Measurements from ENCODE around the gene FAM3B. TPM values are rescaled to one million over a fixed set of nuclear protein-coding genes. Genes with fewer than 3 reads are reported as not detected.

Gene FAM3B
- total and polyA plus RNA-seq, 4 donors = 0.90 to 28.5 (median 2.6) TPM

GRCh38 chr21:41368735-41369104 lies 52.1 kb downstream of the FAM3B start:
- Histone ChIP-seq H3K9me3 (ENCODE audit: control insufficient read depth, low read length) (no peaks in the 10 kb centered on the region), H3K4me1 (ENCODE audit: control insufficient read depth in 1 of 2, insufficient read depth in 2 of 2, low read length in 2 of 2) (no peaks in the 10 kb centered on the region), H3K4me3 (ENCODE audit: low read length in 2 of 2) (no peak overlapping the region), H3K27me3 (ENCODE audit: control insufficient read depth in 1 of 2, insufficient read depth in 2 of 2, low read length in 1 of 2) (no peaks in the 10 kb centered on the region), H3K36me3 (ENCODE audit: control insufficient read depth in 1 of 2, insufficient read depth in 2 of 2, low read length in 1 of 2) (no peaks in the 10 kb centered on the region), H3K27ac (ENCODE audit: low read depth in 1 of 2, low read length in 2 of 2) (no peak overlapping the region)
- DNase-seq (peak in 1 of 2 donors; percentile 51), ATAC-seq (ENCODE audit: low FRiP score) (no peak)
- 54 to 58% methylated on average over 4 of the region's 4 CpGs for WGBS, 2 donors
- intact Hi-C loops (cut with DNase I) = loop anchor here in 1 of 2 donors (10.0 kb wide), 1 partner anchor 244 kb away; no protein-coding TSS in a partner anchor

- no peaks in the 10 kb centered on the region for H3K36me3 ChIP-seq (ENCODE audit: control insufficient read depth in 1 of 2, insufficient read depth in 2 of 2, low read length in 1 of 2)
- ATAC-seq (ENCODE audit: low FRiP score) = peak; percentile 58
- 13 to 19% methylated on average over 26 to 29 of the region's 29 CpGs for WGBS, 2 donors
- no peak overlapping the region for H3K4me3 ChIP-seq (ENCODE audit: low read length in 2 of 2)
- peak in 1 of 2 donors; percentile 78 for DNase-seq
- no peak overlapping the region for H3K27ac ChIP-seq (ENCODE audit: low read depth in 1 of 2, low read length in 2 of 2)
- intact Hi-C loops (cut with DNase I) = loop anchor here in 1 of 2 donors (10.0 kb wide), 1 partner anchor 245 kb away; no protein-coding TSS in a partner anchor
- H3K9me3 ChIP-seq (ENCODE audit: control insufficient read depth, low read length) = no peaks in the 10 kb centered on the region
- H3K4me1 ChIP-seq (ENCODE audit: control insufficient read depth in 1 of 2, insufficient read depth in 2 of 2, low read length in 2 of 2) = no peaks in the 10 kb centered on the region
- no peaks in the 10 kb centered on the region for H3K27me3 ChIP-seq (ENCODE audit: control insufficient read depth in 1 of 2, insufficient read depth in 2 of 2, low read length in 1 of 2)
Observed at GRCh38 chr21:41369105-41369919, 52.7 kb downstream of the FAM3B start.

GRCh38 chr21:41369920-41370839 lies 53.6 kb downstream of the FAM3B start:
- H3K27ac ChIP-seq (ENCODE audit: low read depth in 1 of 2, low read length in 2 of 2) = no peak overlapping the region
- DNase-seq (peak in 1 of 2 donors; percentile 72), ATAC-seq (ENCODE audit: low FRiP score) (no peak)
- H3K36me3 ChIP-seq (ENCODE audit: control insufficient read depth in 1 of 2, insufficient read depth in 2 of 2, low read length in 1 of 2) = no peaks in the 10 kb centered on the region
- no peaks in the 10 kb centered on the region for H3K9me3 ChIP-seq (ENCODE audit: control insufficient read depth, low read length)
- H3K27me3 ChIP-seq (ENCODE audit: control insufficient read depth in 1 of 2, insufficient read depth in 2 of 2, low read length in 1 of 2) = no peaks in the 10 kb centered on the region
- 75 to 76% methylated on average over 30 of the region's 30 CpGs for WGBS, 2 donors
- intact Hi-C loops (cut with DNase I) = loop anchor here in 1 of 2 donors (10.0 kb wide), 1 partner anchor 245 kb away; no protein-coding TSS in a partner anchor
- no peaks in the 10 kb centered on the region for H3K4me1 ChIP-seq (ENCODE audit: control insufficient read depth in 1 of 2, insufficient read depth in 2 of 2, low read length in 2 of 2)
- no peak overlapping the region for H3K4me3 ChIP-seq (ENCODE audit: low read length in 2 of 2)

GRCh38 chr21:41370840-41371684 lies 54.5 kb downstream of the FAM3B start:
- H3K27me3 ChIP-seq (ENCODE audit: control insufficient read depth in 1 of 2, insufficient read depth in 2 of 2, low read length in 1 of 2) = no peaks in the 10 kb centered on the region
- H3K4me3 ChIP-seq (ENCODE audit: low read length in 2 of 2) = no peak overlapping the region
- no peaks in the 10 kb centered on the region for H3K4me1 ChIP-seq (ENCODE audit: control insufficient read depth in 1 of 2, insufficient read depth in 2 of 2, low read length in 2 of 2)
- 78 to 79% methylated on average over 12 of the region's 12 CpGs for WGBS, 2 donors
- H3K9me3 ChIP-seq (ENCODE audit: control insufficient read depth, low read length) = no peaks in the 10 kb centered on the region
- H3K27ac ChIP-seq (ENCODE audit: low read depth in 1 of 2, low read length in 2 of 2) = no peak overlapping the region
- ATAC-seq (ENCODE audit: low FRiP score) (no peak), DNase-seq (no peak)
- H3K36me3 ChIP-seq (ENCODE audit: control insufficient read depth in 1 of 2, insufficient read depth in 2 of 2, low read length in 1 of 2) = no peaks in the 10 kb centered on the region
- intact Hi-C loops (cut with DNase I) = no loop called here

DNA sequence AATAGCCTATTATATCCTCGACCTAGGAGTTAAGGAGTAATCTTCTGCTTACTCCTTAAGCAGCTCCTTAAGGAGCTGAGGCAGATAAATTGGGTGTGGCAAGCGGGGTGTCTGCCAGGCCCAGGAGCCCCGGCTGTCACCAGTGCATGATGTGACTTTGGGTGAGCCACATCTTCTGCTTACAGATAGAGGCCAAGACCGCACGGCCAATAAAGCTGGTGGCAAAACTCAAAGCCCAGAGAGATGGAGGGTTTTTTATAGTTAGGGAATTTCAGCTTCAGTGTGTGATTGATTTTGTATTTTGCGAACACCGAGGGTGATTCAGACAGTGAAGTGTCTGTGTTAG lies 55.1 kb downstream of the FAM3B start:
- WGBS, 2 donors = 92 to 94% methylated on average over 7 of the region's 7 CpGs

GRCh38 chr21:41373253-41373652 lies 56.7 kb downstream of the FAM3B start:
- DNase-seq = no peak
- WGBS, 2 donors = 65 to 80% methylated on average over 4 of the region's 4 CpGs

More for the DNA sequence above, 55.1 kb downstream of the FAM3B start:
- no peaks in the 10 kb centered on the region for H3K4me1 ChIP-seq (ENCODE audit: control insufficient read depth in 1 of 2, insufficient read depth in 2 of 2, low read length in 2 of 2)
- no peaks in the 10 kb centered on the region for H3K27me3 ChIP-seq (ENCODE audit: control insufficient read depth in 1 of 2, insufficient read depth in 2 of 2, low read length in 1 of 2)
- no peak for ATAC-seq (ENCODE audit: low FRiP score)
- no peak overlapping the region for H3K27ac ChIP-seq (ENCODE audit: low read depth in 1 of 2, low read length in 2 of 2)
- intact Hi-C loops (cut with DNase I) = no loop called here
- H3K4me3 ChIP-seq (ENCODE audit: low read length in 2 of 2) = no peak overlapping the region
- H3K9me3 ChIP-seq (ENCODE audit: control insufficient read depth, low read length) = no peaks in the 10 kb centered on the region
- no peaks in the 10 kb centered on the region for H3K36me3 ChIP-seq (ENCODE audit: control insufficient read depth in 1 of 2, insufficient read depth in 2 of 2, low read length in 1 of 2)
- DNase-seq = no peak

GRCh38 chr21:41373763-41374162 lies 57.2 kb downstream of the FAM3B start:
- ATAC-seq (ENCODE audit: low FRiP score) (no peak), DNase-seq (peak in 1 of 2 donors; percentile 57)
- intact Hi-C loops (cut with DNase I) = no loop called here
- H3K4me3 ChIP-seq (ENCODE audit: low read length in 2 of 2) = no peak overlapping the region
- no peaks in the 10 kb centered on the region for H3K36me3 ChIP-seq (ENCODE audit: control insufficient read depth in 1 of 2, insufficient read depth in 2 of 2, low read length in 1 of 2)
- H3K27me3 ChIP-seq (ENCODE audit: control insufficient read depth in 1 of 2, insufficient read depth in 2 of 2, low read length in 1 of 2) = no peaks in the 10 kb centered on the region
- 94 to 95% methylated on average over 8 of the region's 8 CpGs for WGBS, 2 donors
- H3K4me1 ChIP-seq (ENCODE audit: control insufficient read depth in 1 of 2, insufficient read depth in 2 of 2, low read length in 2 of 2) = no peaks in the 10 kb centered on the region
- no peak overlapping the region for H3K27ac ChIP-seq (ENCODE audit: low read depth in 1 of 2, low read length in 2 of 2)
- no peaks in the 10 kb centered on the region for H3K9me3 ChIP-seq (ENCODE audit: control insufficient read depth, low read length)

More at GRCh38 chr21:41373253-41373652, 56.7 kb downstream of the FAM3B start:
- H3K4me3 ChIP-seq (ENCODE audit: low read length in 2 of 2) = no peak overlapping the region
- no peaks in the 10 kb centered on the region for H3K4me1 ChIP-seq (ENCODE audit: control insufficient read depth in 1 of 2, insufficient read depth in 2 of 2, low read length in 2 of 2)
- no peak for ATAC-seq (ENCODE audit: low FRiP score)
- H3K36me3 ChIP-seq (ENCODE audit: control insufficient read depth in 1 of 2, insufficient read depth in 2 of 2, low read length in 1 of 2) = no peaks in the 10 kb centered on the region
- H3K9me3 ChIP-seq (ENCODE audit: control insufficient read depth, low read length) = no peaks in the 10 kb centered on the region
- no peak overlapping the region for H3K27ac ChIP-seq (ENCODE audit: low read depth in 1 of 2, low read length in 2 of 2)
- intact Hi-C loops (cut with DNase I) = no loop called here
- no peaks in the 10 kb centered on the region for H3K27me3 ChIP-seq (ENCODE audit: control insufficient read depth in 1 of 2, insufficient read depth in 2 of 2, low read length in 1 of 2)

DNA sequence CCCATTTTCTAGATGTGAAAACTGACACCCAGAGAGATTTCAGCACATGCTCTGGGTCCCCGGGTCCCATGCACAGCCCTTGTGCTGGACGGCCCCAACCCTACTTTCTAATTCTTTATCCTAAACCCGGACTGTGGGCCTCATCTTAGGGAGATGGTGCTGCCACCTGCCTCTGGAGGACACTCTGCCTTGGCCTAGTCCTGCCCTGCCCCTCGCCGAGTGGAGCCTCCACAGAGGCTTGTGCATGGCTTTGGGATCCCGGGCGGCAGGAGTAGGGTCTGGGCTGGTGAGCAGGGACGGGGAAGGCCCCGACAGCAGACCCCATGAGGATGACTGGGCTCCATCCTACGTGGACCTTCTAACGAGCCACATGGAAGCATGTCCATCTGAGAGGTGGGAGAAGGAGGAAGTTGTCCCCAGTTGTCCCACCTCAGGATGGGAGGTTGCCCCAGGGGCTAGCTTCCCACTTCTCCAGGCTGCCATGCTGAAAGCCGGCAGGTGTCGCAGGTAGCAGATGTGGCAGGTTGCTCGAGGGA lies 57.6 kb downstream of the FAM3B start:
- H3K4me3 ChIP-seq (ENCODE audit: low read length in 2 of 2) = no peak overlapping the region
- no peak for ATAC-seq (ENCODE audit: low FRiP score)
- no peaks in the 10 kb centered on the region for H3K4me1 ChIP-seq (ENCODE audit: control insufficient read depth in 1 of 2, insufficient read depth in 2 of 2, low read length in 2 of 2)
- no peaks in the 10 kb centered on the region for H3K27me3 ChIP-seq (ENCODE audit: control insufficient read depth in 1 of 2, insufficient read depth in 2 of 2, low read length in 1 of 2)
- WGBS, 2 donors = 94 to 97% methylated on average over 14 of the region's 14 CpGs
- intact Hi-C loops (cut with DNase I) = no loop called here
- H3K9me3 ChIP-seq (ENCODE audit: control insufficient read depth, low read length) = no peaks in the 10 kb centered on the region
- DNase-seq = peak in 1 of 2 donors; percentile 74
- H3K27ac ChIP-seq (ENCODE audit: low read depth in 1 of 2, low read length in 2 of 2) = no peak overlapping the region
- no peaks in the 10 kb centered on the region for H3K36me3 ChIP-seq (ENCODE audit: control insufficient read depth in 1 of 2, insufficient read depth in 2 of 2, low read length in 1 of 2)
